Subcutaneous adipose tissue (tissue), 4 donors: Measurements from ENCODE around the gene OXCT1. TPM values are rescaled to one million over a fixed set of nuclear protein-coding genes. Genes with fewer than 3 reads are reported as not detected.

Experiments
- total RNA-seq, 4 donors: library from RNA; depleted of rRNA; stranded (reverse); fragments of >200 nt; gene quantifications; one replicate each; pipeline ENCODE4 v1.1.0, GENCODE V29; 2016
- TF ChIP-seq, protein P1 (sequence below): fragments of 450-650 bp; IDR thresholded peaks from one replicate; pipeline ENCODE4 v1.5.1; 2016; ENCODE audit warnings: low read depth, mild to moderate bottlenecking, control low read depth, antibody characterized with exemption, moderate library complexity

The OXCT1 gene
- total RNA-seq, 4 donors from 2014 or later: 38.9 to 74.6 (median 57.1) TPM

GRCh38 chr5:41852293-41852692 is 17.9 kb downstream of the OXCT1 start:
- TF ChIP-seq, protein P1, sequence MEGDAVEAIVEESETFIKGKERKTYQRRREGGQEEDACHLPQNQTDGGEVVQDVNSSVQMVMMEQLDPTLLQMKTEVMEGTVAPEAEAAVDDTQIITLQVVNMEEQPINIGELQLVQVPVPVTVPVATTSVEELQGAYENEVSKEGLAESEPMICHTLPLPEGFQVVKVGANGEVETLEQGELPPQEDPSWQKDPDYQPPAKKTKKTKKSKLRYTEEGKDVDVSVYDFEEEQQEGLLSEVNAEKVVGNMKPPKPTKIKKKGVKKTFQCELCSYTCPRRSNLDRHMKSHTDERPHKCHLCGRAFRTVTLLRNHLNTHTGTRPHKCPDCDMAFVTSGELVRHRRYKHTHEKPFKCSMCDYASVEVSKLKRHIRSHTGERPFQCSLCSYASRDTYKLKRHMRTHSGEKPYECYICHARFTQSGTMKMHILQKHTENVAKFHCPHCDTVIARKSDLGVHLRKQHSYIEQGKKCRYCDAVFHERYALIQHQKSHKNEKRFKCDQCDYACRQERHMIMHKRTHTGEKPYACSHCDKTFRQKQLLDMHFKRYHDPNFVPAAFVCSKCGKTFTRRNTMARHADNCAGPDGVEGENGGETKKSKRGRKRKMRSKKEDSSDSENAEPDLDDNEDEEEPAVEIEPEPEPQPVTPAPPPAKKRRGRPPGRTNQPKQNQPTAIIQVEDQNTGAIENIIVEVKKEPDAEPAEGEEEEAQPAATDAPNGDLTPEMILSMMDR: no peak

GRCh38 chr5:41851116-41851515 is 19.1 kb downstream of the OXCT1 start:
- TF ChIP-seq, protein P1: no peak

GRCh38 chr5:41848983-41849382 is 21.2 kb downstream of the OXCT1 start:
- TF ChIP-seq, protein P1: no peak

DNA sequence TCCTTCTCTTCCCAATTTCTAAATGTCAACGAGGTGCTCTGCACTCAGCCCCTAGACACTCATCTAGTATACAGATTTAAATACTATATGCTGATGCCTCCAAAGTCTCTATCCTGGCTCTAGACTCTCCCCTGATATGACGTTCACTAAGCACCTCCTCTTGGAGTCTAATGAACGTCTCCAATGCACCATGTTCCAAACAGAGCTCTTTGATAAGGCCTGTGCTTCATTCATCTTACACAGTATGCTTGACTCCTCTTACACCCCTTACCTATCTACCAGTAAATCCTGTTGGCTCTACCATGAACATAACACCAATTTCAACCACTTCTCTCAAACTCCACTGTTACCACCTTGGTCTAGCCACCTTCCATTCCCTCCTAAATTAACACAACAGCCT is 25.7 kb downstream of the OXCT1 start:
- TF ChIP-seq, protein P1: no peak

DNA sequence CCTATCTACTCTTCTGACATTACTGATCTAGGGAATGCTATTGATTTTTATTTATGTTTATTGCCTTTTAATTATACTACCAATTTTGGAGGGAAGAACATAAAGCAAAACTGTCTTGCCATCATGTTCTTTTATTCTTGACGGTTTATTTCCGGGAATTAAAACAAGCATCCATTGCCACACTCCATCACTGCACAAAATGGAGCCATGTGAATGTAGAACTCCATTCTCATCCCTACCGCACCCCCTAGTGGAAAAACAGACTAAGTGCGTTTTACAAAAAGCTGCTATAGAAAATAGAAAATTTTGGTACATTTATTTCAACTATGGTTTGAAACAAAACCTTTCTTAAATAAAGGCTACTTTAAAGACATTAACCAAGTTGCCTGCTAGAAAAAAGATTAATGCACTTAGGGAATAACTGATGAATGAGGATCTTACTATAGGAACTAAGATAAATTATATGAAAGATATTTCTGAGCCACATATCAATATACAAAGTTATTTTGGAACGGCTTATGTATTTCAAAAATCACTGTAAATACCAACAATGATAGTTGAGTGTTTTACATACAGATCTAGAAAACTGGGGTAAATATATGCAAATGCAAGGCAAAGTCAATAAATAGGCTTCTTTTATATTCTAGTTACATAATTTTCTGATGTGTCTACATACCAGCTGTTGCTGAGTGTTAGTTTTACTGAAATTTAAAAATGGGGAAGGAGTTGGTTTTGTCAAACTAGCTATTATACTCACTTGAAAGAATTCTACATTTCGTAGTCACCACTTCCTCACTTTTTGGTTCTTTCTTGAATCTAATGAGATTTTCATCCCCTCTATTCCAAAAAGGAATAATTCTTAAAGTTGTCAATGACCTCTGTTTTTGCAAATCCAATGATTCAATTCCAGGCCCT is 26.5 kb downstream of the OXCT1 start:
- TF ChIP-seq, protein P1: no peak

GRCh38 chr5:41842777-41843176 is 27.4 kb downstream of the OXCT1 start:
- TF ChIP-seq, protein P1: no peak

DNA sequence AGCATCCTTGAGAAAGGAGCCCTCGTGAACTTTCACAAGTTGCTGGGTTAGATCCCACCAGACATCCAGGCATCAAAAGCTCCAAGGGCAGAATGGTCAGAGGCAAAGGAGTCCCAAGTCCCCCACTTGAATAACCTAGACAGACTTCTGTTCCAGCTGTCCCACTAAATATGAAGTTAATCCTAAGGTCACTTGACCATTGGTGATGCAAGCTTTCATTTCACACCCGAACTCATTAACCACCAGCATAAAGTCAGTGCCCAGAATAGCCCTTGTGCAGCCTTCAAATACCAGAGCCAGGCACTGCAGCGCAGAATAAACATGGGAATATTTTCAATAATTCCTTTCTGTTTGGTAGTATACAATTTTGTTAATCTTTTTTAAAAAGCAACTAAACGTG is 28.9 kb downstream of the OXCT1 start:
- TF ChIP-seq, protein P1: no peak
